Peyer's patch (tissue), 4 donors: ENCODE data around the gene CMTM8.

ENCODE experiments used
- CTCF ChIP-seq, 6 experiments: fragments of 450-650 bp in 4 of 6; fragments of 200-600 bp in 2 of 6; sonication (generic) in 1 of 6; IDR thresholded peaks; one replicate each; pipeline ENCODE4 v1.5.1; 2017 to 2019; ENCODE audit warnings: antibody characterized with exemption in 6 of 6, mild to moderate bottlenecking in 3 of 6, moderate library complexity in 1 of 6
- POLR2A ChIP-seq, 2 donors: fragments of 450-650 bp; IDR thresholded peaks; one replicate each; pipeline ENCODE4 v1.5.1; 2017; ENCODE audit warnings: antibody characterized with exemption in 2 of 2, mild to moderate bottlenecking in 2 of 2, moderate library complexity in 2 of 2

DNA sequence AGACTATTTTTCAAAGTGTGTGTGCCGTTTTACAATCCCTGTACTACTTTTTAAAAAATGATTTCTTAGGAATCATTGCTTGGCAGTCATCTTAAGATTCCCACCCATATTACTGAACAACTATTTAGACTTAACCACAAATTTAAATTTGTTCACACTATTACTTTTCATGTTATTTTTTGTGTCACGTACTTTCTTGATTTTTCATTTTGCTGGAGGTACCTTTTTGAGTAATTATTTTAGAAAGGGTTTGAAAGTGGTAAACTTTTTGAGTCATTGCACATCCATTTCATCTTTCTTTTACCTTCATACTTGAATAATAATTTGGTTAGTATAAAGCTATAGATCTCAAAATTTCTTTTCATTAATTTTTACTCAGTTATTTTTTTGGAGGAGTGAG, 16.9 kb downstream of the CMTM8 start:
- no peak for TF ChIP-seq CTCF (IDR thresholded peaks at IDR 0.05)
- TF ChIP-seq POLR2A (IDR thresholded peaks at IDR 0.05) = no peak
